IMR-90 (cell line): Measurements from ENCODE around the gene SLC12A6. TPM values are rescaled to one million over a fixed set of nuclear protein-coding genes. Genes with fewer than 3 reads are reported as not detected.

Experiments used
- ATAC-seq: fragments of 200-7000 bp; cut with Tn5 transposase; 2 replicates; pipeline ENCODE4 v1.9.1; 2020; ENCODE audit warnings: low read depth, mild to moderate bottlenecking, moderate library complexity
- BruUV-seq: library from RNA; stranded (reverse); fragments of 400-500 nt; replicated peaks from 2 replicates; lab custom pipeline; 2021; lab: Mats Ljungman, UMichigan
- CTCF ChIA-PET: fragments of 300-600 bp; formaldehyde crosslinking; extraction: SDS; loops from one replicate; lab custom pipeline; 2021; ENCODE audit warnings: antibody characterized with exemption; lab: Yijun Ruan, JAX
- POLR2A ChIA-PET: fragments of 300-600 bp; sonication (Branson Sonifier 250); formaldehyde crosslinking; loops from one replicate; lab custom pipeline; 2022; ENCODE audit warnings: antibody characterized with exemption; ENCODE audit not compliant: unreplicated experiment; lab: Charles Lee
- DNase-seq: peaks from one replicate; pipeline ENCODE4 v3.0.0; 2013
- H2AFZ ChIP-seq: replicated peaks from 2 replicates; pipeline ENCODE3; 2013; ENCODE audit warnings: low read length, mild to moderate bottlenecking; ENCODE audit not compliant: poor library complexity
- H2AK5ac ChIP-seq: 2 replicates; pipeline ENCODE4 v1.6.1; 2013; ENCODE audit warnings: low read depth, low read length, inconsistent platforms
- H2AK9ac ChIP-seq: replicated peaks from 2 replicates; pipeline ENCODE3; 2013; ENCODE audit warnings: mild to moderate bottlenecking, low read depth, low read length, moderate library complexity; ENCODE audit not compliant: poor library complexity
- H2BK120ac ChIP-seq: 2 replicates; pipeline ENCODE4 v1.6.1; 2013; ENCODE audit warnings: low read depth, low read length, inconsistent platforms
- H2BK15ac ChIP-seq: 3 replicates; pipeline ENCODE4 v1.6.1; 2013; ENCODE audit warnings: low read depth, low read length, inconsistent platforms
- H2BK20ac ChIP-seq: 2 replicates; pipeline ENCODE4 v1.6.1; 2013; ENCODE audit warnings: low read depth, mild to moderate bottlenecking, inconsistent platforms, low read length, moderate library complexity
- H2BK5ac ChIP-seq: 2 replicates; pipeline ENCODE4 v1.6.1; 2013; ENCODE audit warnings: mild to moderate bottlenecking, low read depth, low read length, inconsistent platforms; ENCODE audit not compliant: poor library complexity, severe bottlenecking
- H3K14ac ChIP-seq: replicated peaks from 2 replicates; pipeline ENCODE4 v1.6.1; 2013; ENCODE audit warnings: low read depth, low read length, inconsistent platforms
- H3K18ac ChIP-seq: 2 replicates; pipeline ENCODE4 v1.6.1; 2013; ENCODE audit warnings: low read depth, low read length, control low read depth
- H3K23ac ChIP-seq: 2 replicates; pipeline ENCODE4 v1.6.1; 2013; ENCODE audit warnings: low read depth, low read length, inconsistent platforms
- H3K27ac ChIP-seq: 2 replicates; pipeline ENCODE4 v1.5.1; 2013; ENCODE audit warnings: mild to moderate bottlenecking, control low read depth, low read length; ENCODE audit not compliant: insufficient read depth
- H3K27me3 ChIP-seq: 2 replicates; pipeline ENCODE4 v1.6.1; 2013; ENCODE audit warnings: low read length; ENCODE audit not compliant: control insufficient read depth, insufficient read depth
- H3K36me3 ChIP-seq: 2 replicates; pipeline ENCODE4 v1.6.1; 2013; ENCODE audit warnings: low read length, mixed read lengths; ENCODE audit not compliant: control insufficient read depth, insufficient read depth
- H3K4ac ChIP-seq: 2 replicates; pipeline ENCODE4 v1.6.1; 2013; ENCODE audit warnings: low read depth, low read length, inconsistent platforms
- H3K4me1 ChIP-seq: 2 replicates; pipeline ENCODE4 v1.6.1; 2013; ENCODE audit warnings: low read length, mixed read lengths; ENCODE audit not compliant: control insufficient read depth, insufficient read depth
- H3K4me2 ChIP-seq: 2 replicates; pipeline ENCODE4 v1.6.1; 2013; ENCODE audit warnings: low read depth, mild to moderate bottlenecking, control low read depth, low read length, moderate library complexity
- H3K4me3 ChIP-seq: 2 replicates; pipeline ENCODE4 v1.5.1; 2013; ENCODE audit warnings: low read depth, mild to moderate bottlenecking, control low read depth, low read length, moderate library complexity; ENCODE audit not compliant: insufficient read depth
- H3K56ac ChIP-seq: 2 replicates; pipeline ENCODE4 v1.6.1; 2013; ENCODE audit warnings: low read length, inconsistent platforms; ENCODE audit not compliant: insufficient read depth; ENCODE audit errors: extremely low read depth
- H3K79me1 ChIP-seq, 2 experiments: 2 replicates each; pipeline ENCODE4 v1.6.1; 2013; ENCODE audit warnings: low read length in 2 of 2, inconsistent platforms in 1 of 2, low read depth in 1 of 2
- H3K9ac ChIP-seq: 2 replicates; pipeline ENCODE4 v1.6.1; 2013; ENCODE audit warnings: low read depth, low read length, control low read depth
- H3K9me1 ChIP-seq: 2 replicates; pipeline ENCODE4 v1.6.1; 2013; ENCODE audit warnings: low read length, inconsistent platforms; ENCODE audit not compliant: insufficient read depth
- H3K9me3 ChIP-seq: 2 replicates; pipeline ENCODE4 v1.6.1; 2013; ENCODE audit warnings: low read length; ENCODE audit not compliant: control insufficient read depth, insufficient read depth
- H4K20me1 ChIP-seq: 2 replicates; pipeline ENCODE4 v1.6.1; 2013; ENCODE audit warnings: low read length, inconsistent platforms; ENCODE audit not compliant: insufficient read depth
- H4K5ac ChIP-seq: 2 replicates; pipeline ENCODE4 v1.6.1; 2013; ENCODE audit warnings: mild to moderate bottlenecking, low read depth, low read length, control low read depth
- H4K8ac ChIP-seq, 2 experiments: 2 replicates each; pipeline ENCODE4 v1.6.1; 2013; ENCODE audit warnings: low read depth in 2 of 2, low read length in 2 of 2, control low read depth in 1 of 2, inconsistent platforms in 1 of 2
- H4K91ac ChIP-seq: 2 replicates; pipeline ENCODE4 v1.6.1; 2013; ENCODE audit warnings: low read depth, low read length, inconsistent platforms; ENCODE audit not compliant: insufficient read depth
- BHLHE40 ChIP-seq: fragments of 150-350 bp; IDR thresholded peaks from 2 replicates; pipeline ENCODE4 v1.6.1; 2016; ENCODE audit warnings: mild to moderate bottlenecking, low read depth, low read length
- MAFK ChIP-seq: IDR thresholded peaks from 2 replicates; pipeline ENCODE4 v1.6.1; 2012; ENCODE audit warnings: low read depth, low read length, improper control_type of control experiment
- MAZ ChIP-seq: IDR thresholded peaks from 2 replicates; pipeline ENCODE4 v1.6.1; 2012; ENCODE audit warnings: low read depth, mild to moderate bottlenecking, low read length, improper control_type of control experiment, moderate library complexity, borderline replicate concordance
- NFE2L2 ChIP-seq: fragments of 150-350 bp; IDR thresholded peaks from 2 replicates; pipeline ENCODE4 v1.6.1; 2016; ENCODE audit warnings: low read depth, mild to moderate bottlenecking, low read length
- RAD21 ChIP-seq: IDR thresholded peaks from 2 replicates; pipeline ENCODE4 v1.6.1; 2012; ENCODE audit warnings: low read length, improper control_type of control experiment
- RFX5 ChIP-seq: IDR thresholded peaks from 2 replicates; pipeline ENCODE4 v1.8.0; 2012; ENCODE audit warnings: low read depth, mild to moderate bottlenecking, low read length, moderate library complexity
- WGBS, 2 experiments: methylation state at CpG; one replicate each; pipeline versions ENCODE4 v1.1.5 to v1.1.7; 2013; ENCODE audit warnings: missing lambda C conversion rate in 2 of 2; ENCODE audit not compliant: insufficient read length in 1 of 2; ENCODE audit errors: extremely low coverage in 2 of 2; 5-methylcytosine and 5-hydroxymethylcytosine counted together
- dilution Hi-C: fragments of 300-500 bp; cut with HindIII; formaldehyde crosslinking; loops from one replicate; pipeline ENCODE4 v1.14.3; 2018; ENCODE audit warnings: low sequenced_read_pairs; ENCODE audit not compliant: unreplicated experiment
- in situ Hi-C: fragments of 300-500 bp; cut with MboI; formaldehyde crosslinking; loops from 3 replicates; pipeline ENCODE4 v1.14.3; 2019; ENCODE audit warnings: low sequenced_read_pairs, inconsistent platforms, mixed read lengths
- intact Hi-C: fragments of 100-400 bp; cut with micrococcal nuclease; formaldehyde crosslinking; loops from 2 replicates; pipeline ENCODE4 v1.10.0; 2022
- polyA plus RNA-seq, 3 experiments: library from polyadenylated mRNA; depleted of rRNA; stranded (reverse); fragments of >200 nt; gene quantifications; 2 replicates each; pipeline ENCODE4 v1.2.3, GENCODE V29; 2012; ENCODE audit warnings: low replicate concordance in 1 of 3
- total RNA-seq: library from RNA; depleted of rRNA; stranded (reverse); fragments of >200 nt; gene quantifications from 2 replicates; pipeline ENCODE4 v1.2.3, GENCODE V29; 2012
- TF ChIP-seq, protein P1 (sequence below): fragments of 150-350 bp; IDR thresholded peaks from 2 replicates; pipeline ENCODE4 v1.6.1; 2017; ENCODE audit warnings: mild to moderate bottlenecking, antibody characterized with exemption, low read length, low read depth
- TF ChIP-seq, protein P2 (sequence below): conservative IDR thresholded peaks from 2 replicates; pipeline ENCODE4 v1.5.1; 2012; ENCODE audit warnings: mild to moderate bottlenecking, low read depth, low read length, improper control_type of control experiment

Gene SLC12A6
- total and polyA plus RNA-seq, 2 of the 4 experiments (the other 2 are of a cell fraction), result 7.7 to 10.2 TPM

DNA sequence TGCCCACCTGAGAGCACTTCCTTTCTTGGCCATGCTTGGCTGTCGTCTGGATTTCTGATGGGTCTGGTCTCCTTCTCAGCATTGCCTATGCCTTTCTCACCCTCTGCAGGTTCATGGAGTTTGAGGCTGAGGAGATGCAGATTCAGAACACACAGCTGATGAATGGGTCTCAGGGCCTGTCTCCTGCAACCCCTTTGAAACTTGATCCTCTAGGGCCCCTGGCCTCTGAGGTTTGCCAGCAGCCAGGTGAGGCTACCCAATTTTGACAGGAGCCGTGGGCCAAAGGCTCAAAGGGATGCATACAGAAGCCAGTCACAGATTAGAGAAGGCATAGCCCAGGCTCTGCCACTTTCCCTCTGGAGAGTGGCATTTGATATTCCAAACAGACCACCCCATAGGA, 16.0 kb upstream of the SLC12A6 start:
- TF ChIP-seq MAZ (no peak), RFX5 (no peak), BHLHE40 (no peak), RAD21 (no peak), MAFK (no peak), NFE2L2 (no peak)
- TF ChIP-seq, protein P1, sequence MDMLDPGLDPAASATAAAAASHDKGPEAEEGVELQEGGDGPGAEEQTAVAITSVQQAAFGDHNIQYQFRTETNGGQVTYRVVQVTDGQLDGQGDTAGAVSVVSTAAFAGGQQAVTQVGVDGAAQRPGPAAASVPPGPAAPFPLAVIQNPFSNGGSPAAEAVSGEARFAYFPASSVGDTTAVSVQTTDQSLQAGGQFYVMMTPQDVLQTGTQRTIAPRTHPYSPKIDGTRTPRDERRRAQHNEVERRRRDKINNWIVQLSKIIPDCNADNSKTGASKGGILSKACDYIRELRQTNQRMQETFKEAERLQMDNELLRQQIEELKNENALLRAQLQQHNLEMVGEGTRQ, result no peak
- TF ChIP-seq, protein P2, sequence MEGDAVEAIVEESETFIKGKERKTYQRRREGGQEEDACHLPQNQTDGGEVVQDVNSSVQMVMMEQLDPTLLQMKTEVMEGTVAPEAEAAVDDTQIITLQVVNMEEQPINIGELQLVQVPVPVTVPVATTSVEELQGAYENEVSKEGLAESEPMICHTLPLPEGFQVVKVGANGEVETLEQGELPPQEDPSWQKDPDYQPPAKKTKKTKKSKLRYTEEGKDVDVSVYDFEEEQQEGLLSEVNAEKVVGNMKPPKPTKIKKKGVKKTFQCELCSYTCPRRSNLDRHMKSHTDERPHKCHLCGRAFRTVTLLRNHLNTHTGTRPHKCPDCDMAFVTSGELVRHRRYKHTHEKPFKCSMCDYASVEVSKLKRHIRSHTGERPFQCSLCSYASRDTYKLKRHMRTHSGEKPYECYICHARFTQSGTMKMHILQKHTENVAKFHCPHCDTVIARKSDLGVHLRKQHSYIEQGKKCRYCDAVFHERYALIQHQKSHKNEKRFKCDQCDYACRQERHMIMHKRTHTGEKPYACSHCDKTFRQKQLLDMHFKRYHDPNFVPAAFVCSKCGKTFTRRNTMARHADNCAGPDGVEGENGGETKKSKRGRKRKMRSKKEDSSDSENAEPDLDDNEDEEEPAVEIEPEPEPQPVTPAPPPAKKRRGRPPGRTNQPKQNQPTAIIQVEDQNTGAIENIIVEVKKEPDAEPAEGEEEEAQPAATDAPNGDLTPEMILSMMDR, result no peak
- H2AK9ac ChIP-seq, result no peak overlapping the region
- no peaks in the 10 kb centered on the region for H3K9me3 ChIP-seq
- ATAC-seq (no peak), DNase-seq (no peak)
- H2BK20ac ChIP-seq, result no peak overlapping the region
- no peak overlapping the region for H3K4ac ChIP-seq
- H3K56ac ChIP-seq, result no peak overlapping the region
- dilution Hi-C loops, result no loop called here
- H3K9me1 ChIP-seq, result no peaks in the 10 kb centered on the region
- no peaks in the 10 kb centered on the region for H3K79me1 ChIP-seq
- intact Hi-C loops, result no loop called here
- no peaks in the 10 kb centered on the region for H3K27me3 ChIP-seq
- no peak overlapping the region for H4K91ac ChIP-seq
- no peak overlapping the region for H2AK5ac ChIP-seq
- no peak overlapping the region for H3K4me2 ChIP-seq
- peaks cover 11% of the 10 kb centered on the region for H3K36me3 ChIP-seq
- H3K9ac ChIP-seq, result no peak overlapping the region
- WGBS, 2 experiments, result no CpG with 5 or more reads among the region's 2 CpGs
- ChIA-PET CTCF (interaction anchor here (1.4 kb wide), 1 partner anchor 14 kb away, joined by 3 read pairs; the partner anchor contains the start of gene LPCAT4), POLR2A (no interaction called here)
- no peak overlapping the region for H2BK15ac ChIP-seq
- H3K4me3 ChIP-seq, result no peak overlapping the region
- H2BK5ac ChIP-seq, result no peak overlapping the region
- H3K18ac ChIP-seq, result no peak overlapping the region
- no peak overlapping the region for H4K8ac ChIP-seq
- no peak overlapping the region for H2AFZ ChIP-seq
- H3K23ac ChIP-seq, result no peak overlapping the region
- H3K27ac ChIP-seq, result no peak overlapping the region
- H2BK120ac ChIP-seq, result no peak overlapping the region
- in situ Hi-C loops, result no loop called here
- no peak overlapping the region for H4K5ac ChIP-seq
- BruUV-seq, result no TSS peak
- no peaks in the 10 kb centered on the region for H3K4me1 ChIP-seq
- no peak overlapping the region for H3K14ac ChIP-seq
- H4K20me1 ChIP-seq, result no peaks in the 10 kb centered on the region
